Parathyroid adenoma (tissue), 2 donors: ENCODE data around the gene EFCAB6.

Experiments
- H2AFZ ChIP-seq: fragments of 300-600 bp; sonication (generic); one replicate; pipeline ENCODE4 v1.7.0; 2017; ENCODE audit warnings: antibody characterized with exemption, mild to moderate bottlenecking
- H3K27ac ChIP-seq: fragments of 300-600 bp; sonication (generic); one replicate; pipeline ENCODE4 v1.7.0; 2017
- H3K27me3 ChIP-seq: fragments of 300-600 bp; sonication (generic); one replicate; pipeline ENCODE4 v1.7.0; 2017; ENCODE audit warnings: low read length; ENCODE audit not compliant: control insufficient read depth, insufficient read depth
- H3K36me3 ChIP-seq: fragments of 300-600 bp; sonication (generic); one replicate; pipeline ENCODE4 v1.7.0; 2017; ENCODE audit warnings: low read length; ENCODE audit not compliant: control insufficient read depth, insufficient read depth
- H3K4me1 ChIP-seq: fragments of 300-600 bp; sonication (generic); one replicate; pipeline ENCODE4 v1.7.0; 2017; ENCODE audit warnings: control low read depth
- H3K4me2 ChIP-seq: fragments of 300-600 bp; sonication (generic); one replicate; pipeline ENCODE4 v1.7.0; 2017; ENCODE audit warnings: low read length
- H3K4me3 ChIP-seq: fragments of 300-600 bp; sonication (generic); one replicate; pipeline ENCODE4 v1.7.0; 2017; ENCODE audit warnings: low read depth, low read length
- H3K79me2 ChIP-seq: fragments of 300-600 bp; sonication (generic); one replicate; pipeline ENCODE4 v1.7.0; 2017; ENCODE audit warnings: control low read depth
- H3K9ac ChIP-seq: fragments of 300-600 bp; sonication (generic); one replicate; pipeline ENCODE4 v1.7.0; 2017; ENCODE audit warnings: mild to moderate bottlenecking
- H3K9me3 ChIP-seq: fragments of 300-600 bp; sonication (generic); one replicate; pipeline ENCODE4 v1.7.0; 2017; ENCODE audit warnings: low read length; ENCODE audit not compliant: control insufficient read depth
- TF ChIP-seq, protein P1 (sequence below): fragments of 300-600 bp; sonication (generic); IDR thresholded peaks from one replicate; pipeline ENCODE4 v1.7.0; 2017; ENCODE audit warnings: antibody characterized with exemption, mild to moderate bottlenecking
- donor health status: primary hyperparathyroidism.

Gene EFCAB6

DNA sequence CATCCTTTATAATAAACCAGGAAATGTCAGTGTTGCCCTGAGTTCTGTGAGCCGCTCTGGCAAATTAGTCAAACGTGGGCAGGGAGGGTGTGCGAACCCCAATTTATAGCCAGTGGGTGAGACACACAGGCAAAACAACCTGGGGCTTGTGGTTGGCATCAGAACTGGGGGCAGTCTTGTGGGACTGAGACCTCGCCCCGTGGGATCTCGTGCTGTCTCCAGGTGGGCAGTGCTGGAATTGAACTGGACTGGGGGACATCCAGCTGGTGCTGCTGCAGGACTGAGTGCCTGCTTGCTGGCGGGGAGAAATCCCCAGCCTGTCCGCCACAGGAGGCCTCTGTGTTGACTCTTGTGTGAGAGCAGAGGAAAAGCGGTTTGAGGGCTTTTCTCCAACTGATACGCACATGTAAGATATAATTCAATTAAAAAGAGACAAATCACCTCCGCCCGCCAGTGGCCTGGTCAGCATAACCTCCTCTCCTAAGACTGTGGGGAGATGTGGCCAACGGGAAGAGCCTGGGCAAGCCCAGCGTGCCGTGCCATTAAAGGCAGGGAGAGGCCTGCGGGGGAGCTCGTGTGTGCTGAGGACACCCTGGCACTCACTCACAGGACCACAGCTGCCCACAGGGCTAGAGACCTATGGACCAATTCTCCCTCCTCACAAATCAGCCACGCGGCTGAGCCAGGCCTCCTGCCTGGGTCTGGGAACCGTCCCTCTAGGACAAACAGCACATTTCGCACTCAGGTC is 31.9 kb upstream of the EFCAB6 start:
- TF ChIP-seq, protein P1, sequence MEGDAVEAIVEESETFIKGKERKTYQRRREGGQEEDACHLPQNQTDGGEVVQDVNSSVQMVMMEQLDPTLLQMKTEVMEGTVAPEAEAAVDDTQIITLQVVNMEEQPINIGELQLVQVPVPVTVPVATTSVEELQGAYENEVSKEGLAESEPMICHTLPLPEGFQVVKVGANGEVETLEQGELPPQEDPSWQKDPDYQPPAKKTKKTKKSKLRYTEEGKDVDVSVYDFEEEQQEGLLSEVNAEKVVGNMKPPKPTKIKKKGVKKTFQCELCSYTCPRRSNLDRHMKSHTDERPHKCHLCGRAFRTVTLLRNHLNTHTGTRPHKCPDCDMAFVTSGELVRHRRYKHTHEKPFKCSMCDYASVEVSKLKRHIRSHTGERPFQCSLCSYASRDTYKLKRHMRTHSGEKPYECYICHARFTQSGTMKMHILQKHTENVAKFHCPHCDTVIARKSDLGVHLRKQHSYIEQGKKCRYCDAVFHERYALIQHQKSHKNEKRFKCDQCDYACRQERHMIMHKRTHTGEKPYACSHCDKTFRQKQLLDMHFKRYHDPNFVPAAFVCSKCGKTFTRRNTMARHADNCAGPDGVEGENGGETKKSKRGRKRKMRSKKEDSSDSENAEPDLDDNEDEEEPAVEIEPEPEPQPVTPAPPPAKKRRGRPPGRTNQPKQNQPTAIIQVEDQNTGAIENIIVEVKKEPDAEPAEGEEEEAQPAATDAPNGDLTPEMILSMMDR, result no peak
- H3K9me3 ChIP-seq, result no peaks in the 10 kb centered on the region
- no peak overlapping the region for H3K4me3 ChIP-seq
- no peaks in the 10 kb centered on the region for H3K36me3 ChIP-seq
- no peaks in the 10 kb centered on the region for H3K4me1 ChIP-seq
- no peak overlapping the region for H2AFZ ChIP-seq
- no peak overlapping the region for H3K27ac ChIP-seq
- no peaks in the 10 kb centered on the region for H3K27me3 ChIP-seq
- no peak overlapping the region for H3K4me2 ChIP-seq
- no peaks in the 10 kb centered on the region for H3K79me2 ChIP-seq
- H3K9ac ChIP-seq, result no peak overlapping the region

DNA sequence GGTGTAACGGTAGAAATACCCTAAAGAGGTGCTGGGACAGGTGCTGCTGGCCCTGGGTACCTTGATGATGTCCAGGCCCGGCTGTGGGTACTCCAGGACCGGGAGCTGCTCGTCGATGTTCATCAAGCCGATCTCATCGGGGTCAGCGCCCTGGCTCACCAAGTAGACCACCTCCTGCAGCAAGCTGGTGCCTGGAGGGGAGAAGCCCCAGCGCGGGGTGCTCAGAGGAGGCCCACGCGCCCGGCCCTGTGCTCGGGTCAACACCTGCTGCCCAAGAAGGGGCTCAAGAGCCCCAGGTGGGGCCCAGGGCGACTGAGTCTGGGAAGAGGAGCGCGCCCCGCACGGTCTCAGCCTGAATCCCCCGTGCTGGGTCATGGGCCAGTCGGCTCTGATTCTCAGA is 29.6 kb upstream of the EFCAB6 start:
- Histone ChIP-seq H3K4me3 (no peak overlapping the region), H3K27me3 (no peaks in the 10 kb centered on the region), H3K4me1 (no peaks in the 10 kb centered on the region), H3K27ac (no peak overlapping the region), H2AFZ (no peak overlapping the region), H3K9ac (no peak overlapping the region), H3K36me3 (no peaks in the 10 kb centered on the region), H3K4me2 (no peak overlapping the region), H3K79me2 (no peaks in the 10 kb centered on the region), H3K9me3 (no peaks in the 10 kb centered on the region)
- TF ChIP-seq, protein P1, result no peak

DNA sequence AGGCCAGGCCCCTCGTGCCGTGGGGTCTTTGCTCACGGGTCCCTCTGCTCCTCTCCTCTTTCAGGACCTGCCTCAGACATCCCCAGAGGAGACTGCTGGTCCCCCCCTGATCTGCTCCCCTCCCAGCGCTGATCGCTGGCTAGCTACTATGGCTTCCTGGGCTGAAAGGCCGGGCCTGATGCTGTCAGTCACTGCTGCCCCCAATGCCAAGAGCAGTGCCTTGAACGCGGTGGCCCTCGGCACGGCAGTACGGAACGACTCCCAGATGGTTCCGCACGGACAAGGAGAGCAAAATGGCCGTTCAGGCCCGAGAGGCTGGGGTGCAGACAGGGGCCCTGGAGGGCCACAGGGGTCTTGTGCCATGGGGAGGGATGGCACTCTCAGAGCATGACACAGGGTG is 28.7 kb upstream of the EFCAB6 start:
- Histone ChIP-seq H3K36me3 (no peaks in the 10 kb centered on the region), H3K27me3 (no peaks in the 10 kb centered on the region), H3K4me1 (no peaks in the 10 kb centered on the region), H3K9me3 (no peaks in the 10 kb centered on the region), H3K4me2 (no peak overlapping the region), H2AFZ (no peak overlapping the region), H3K79me2 (no peaks in the 10 kb centered on the region), H3K27ac (no peak overlapping the region), H3K4me3 (no peak overlapping the region), H3K9ac (no peak overlapping the region)
- TF ChIP-seq, protein P1, result no peak

DNA sequence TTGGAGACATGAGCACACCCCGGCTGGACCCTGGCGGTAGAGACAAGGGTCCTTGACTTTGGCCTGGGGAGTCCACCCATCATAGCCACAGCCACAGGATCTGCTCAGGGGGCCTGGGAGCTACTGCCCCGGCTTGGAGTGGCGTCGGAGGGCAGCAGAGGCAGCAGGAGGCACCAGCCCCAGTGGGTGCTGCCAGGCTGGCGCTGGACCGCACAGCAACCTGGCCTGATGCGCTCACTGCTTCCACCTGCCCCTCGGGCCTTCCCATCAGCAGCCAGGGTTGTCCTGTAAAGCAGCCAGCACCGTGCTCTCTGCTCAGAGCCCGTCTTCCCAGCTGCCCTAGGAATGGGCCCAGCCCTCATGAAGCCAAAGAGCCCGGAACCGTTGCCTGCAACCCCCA is 28.3 kb upstream of the EFCAB6 start:
- no peak overlapping the region for H3K4me3 ChIP-seq
- no peak overlapping the region for H3K4me2 ChIP-seq
- H3K4me1 ChIP-seq, result no peaks in the 10 kb centered on the region
- no peaks in the 10 kb centered on the region for H3K9me3 ChIP-seq
- no peaks in the 10 kb centered on the region for H3K27me3 ChIP-seq
- no peak overlapping the region for H2AFZ ChIP-seq
- no peaks in the 10 kb centered on the region for H3K36me3 ChIP-seq
- no peak overlapping the region for H3K9ac ChIP-seq
- TF ChIP-seq, protein P1, result no peak
- no peak overlapping the region for H3K27ac ChIP-seq
- H3K79me2 ChIP-seq, result no peaks in the 10 kb centered on the region

DNA sequence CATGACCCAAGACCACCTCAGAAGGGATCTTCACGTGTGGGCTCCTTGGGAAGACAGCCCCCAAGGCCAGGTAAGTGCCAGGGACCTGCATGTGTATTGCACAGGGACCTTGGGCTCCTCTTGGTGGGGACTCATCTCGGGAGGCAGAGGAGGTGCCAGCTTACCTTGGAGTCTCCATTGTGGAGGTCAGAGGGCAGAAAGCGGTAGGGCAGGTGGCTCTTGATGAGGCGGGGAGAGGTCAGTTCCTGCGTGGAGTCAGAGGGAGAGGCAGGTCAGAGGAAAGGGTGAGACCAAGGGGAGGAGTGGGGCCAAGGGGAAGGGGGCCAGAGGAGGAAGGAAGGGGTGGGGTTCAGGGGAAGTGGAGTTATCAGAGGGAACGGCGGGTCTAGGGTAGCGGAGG is 27.7 kb upstream of the EFCAB6 start:
- no peaks in the 10 kb centered on the region for H3K4me1 ChIP-seq
- H3K9ac ChIP-seq, result no peak overlapping the region
- no peak overlapping the region for H3K4me3 ChIP-seq
- H3K27me3 ChIP-seq, result no peaks in the 10 kb centered on the region
- TF ChIP-seq, protein P1, result no peak
- no peak overlapping the region for H3K4me2 ChIP-seq
- no peak overlapping the region for H2AFZ ChIP-seq
- H3K27ac ChIP-seq, result no peak overlapping the region
- no peaks in the 10 kb centered on the region for H3K9me3 ChIP-seq
- no peaks in the 10 kb centered on the region for H3K36me3 ChIP-seq
- H3K79me2 ChIP-seq, result no peaks in the 10 kb centered on the region
